NCI-H2029 treated with DMSO at 0.1 percent for 48 hours (cell line): Measurements from ENCODE around the gene PAQR7.

Experiments
- DNase-seq: peaks from one replicate; lab custom pipeline; 2025; lab: John Stamatoyannopoulos, UW

The PAQR7 gene

DNA sequence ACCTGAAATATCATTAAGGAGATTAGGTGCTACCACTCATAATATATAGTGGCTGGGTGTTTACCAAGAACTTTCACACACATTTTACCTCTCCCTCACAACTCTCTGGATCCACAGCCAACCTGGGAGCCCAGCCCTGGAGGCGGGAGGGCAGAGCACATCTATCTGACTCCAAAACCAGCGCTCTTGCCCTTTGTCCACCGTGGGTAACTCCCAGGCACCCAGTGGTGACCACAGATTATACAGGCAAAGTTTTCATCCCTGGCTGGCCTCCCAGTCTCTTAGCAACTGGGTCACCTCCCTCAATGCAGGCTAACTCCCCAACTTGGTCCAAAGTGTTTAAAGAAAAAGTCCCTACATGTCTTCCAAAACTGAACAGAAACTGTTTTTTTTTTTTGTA lies 2.4 kb downstream of the PAQR7 start:
- DNase-seq: no peak

DNA sequence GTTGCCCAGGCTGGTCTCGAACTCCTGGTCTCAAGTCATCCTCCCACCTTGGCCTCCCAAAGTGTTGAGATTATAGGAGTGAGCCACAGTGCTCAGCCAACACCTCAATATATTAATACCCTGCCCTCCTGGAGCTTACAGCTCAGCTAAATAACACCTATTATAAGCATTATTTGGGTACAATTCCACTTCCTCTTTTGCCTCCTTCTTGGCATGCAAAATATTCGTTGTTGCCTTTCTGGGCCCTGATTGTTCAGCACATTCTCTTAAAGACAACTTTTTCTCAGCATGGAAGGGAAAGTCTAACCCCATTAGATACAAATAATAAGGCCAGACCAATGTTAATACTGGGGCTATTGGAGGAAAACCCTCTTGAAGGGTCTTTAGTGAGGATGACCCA lies 2.8 kb downstream of the PAQR7 start:
- no peak for DNase-seq

DNA sequence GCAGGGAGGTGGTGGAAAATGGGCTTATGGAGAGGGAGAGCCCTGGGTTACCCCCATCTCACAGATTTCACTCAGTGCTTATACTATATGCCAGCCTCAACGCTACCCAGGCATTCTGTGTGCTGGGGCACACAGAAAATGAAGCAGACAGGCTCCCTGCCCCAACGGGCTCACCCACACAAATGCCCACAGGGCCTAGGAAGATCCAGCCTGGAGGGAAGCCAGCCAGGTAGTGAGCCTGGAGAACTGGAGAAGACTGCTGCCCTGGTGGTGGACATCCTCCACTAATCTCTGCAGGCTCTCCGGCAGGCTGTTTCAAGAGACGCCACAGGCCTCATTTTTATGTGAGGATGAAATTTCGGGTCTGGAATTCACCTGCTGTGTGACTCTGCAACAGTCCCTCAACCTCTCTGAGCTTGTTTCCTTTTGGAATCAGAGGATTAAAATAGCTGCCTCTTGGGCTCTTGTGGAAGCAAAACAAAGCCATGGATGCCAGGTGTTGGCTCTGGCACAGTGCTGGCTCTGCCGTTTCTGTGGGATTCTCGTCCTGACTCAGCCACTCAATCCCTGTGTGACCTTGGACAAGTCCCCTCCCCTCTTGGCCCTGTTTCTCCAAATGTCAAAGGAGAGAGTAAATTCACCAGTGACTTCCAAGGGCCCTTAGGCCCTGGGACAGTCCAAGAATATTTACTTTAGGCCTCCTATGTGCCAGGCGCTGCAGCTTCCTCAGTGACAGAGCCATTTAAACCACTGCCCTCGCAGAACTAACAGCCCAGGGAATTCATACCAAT lies 3.6 kb downstream of the PAQR7 start:
- DNase-seq: no peak

DNA sequence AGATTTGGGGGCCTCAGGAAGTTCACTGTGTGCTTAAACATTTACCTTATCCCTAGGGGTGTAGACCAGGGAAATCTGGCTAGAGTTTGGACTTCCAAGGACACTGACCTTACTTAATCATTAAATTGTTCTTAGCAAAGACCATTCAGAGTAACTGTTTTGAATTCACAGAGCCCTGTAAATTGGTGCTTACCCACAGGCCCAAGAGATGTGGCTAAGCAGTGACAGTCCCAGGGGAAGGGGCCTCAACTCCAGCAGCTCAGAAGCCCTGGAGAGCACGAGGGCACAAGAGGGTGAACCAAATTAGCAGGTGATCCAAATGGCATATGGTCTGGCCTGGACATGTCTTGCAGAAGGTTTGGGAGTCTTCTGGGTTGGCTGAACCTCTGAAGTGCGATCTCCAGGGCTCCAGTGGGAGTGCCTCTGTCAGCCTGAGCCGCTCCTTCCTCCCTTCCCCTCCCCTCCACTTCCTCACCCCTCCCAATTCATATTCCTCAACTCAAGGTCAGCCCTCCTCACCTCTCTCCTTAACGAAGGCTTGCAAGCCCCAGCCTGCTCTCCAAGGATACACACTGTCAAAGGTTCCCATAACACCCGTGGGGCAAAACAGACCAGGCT lies 4.3 kb downstream of the PAQR7 start:
- no peak for DNase-seq

DNA sequence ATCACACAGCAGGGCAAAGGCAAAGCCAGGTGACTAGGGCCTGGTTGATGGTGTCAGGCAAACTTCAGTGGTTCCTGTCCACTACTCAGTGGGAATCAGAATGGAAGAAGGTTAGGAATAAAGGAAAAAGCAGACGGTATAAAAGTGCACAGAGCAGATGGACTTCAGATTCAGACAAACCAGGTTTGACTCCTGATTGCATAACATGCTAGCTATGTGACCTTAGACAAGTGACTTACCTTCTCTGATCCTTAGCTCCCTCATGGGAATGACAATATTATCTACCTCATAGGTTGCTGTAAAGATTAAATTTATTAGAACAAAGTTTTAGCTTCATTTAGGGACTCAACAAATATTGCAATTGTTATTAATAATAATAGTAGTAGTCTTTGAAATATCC lies 4.9 kb downstream of the PAQR7 start:
- DNase-seq: no peak

DNA sequence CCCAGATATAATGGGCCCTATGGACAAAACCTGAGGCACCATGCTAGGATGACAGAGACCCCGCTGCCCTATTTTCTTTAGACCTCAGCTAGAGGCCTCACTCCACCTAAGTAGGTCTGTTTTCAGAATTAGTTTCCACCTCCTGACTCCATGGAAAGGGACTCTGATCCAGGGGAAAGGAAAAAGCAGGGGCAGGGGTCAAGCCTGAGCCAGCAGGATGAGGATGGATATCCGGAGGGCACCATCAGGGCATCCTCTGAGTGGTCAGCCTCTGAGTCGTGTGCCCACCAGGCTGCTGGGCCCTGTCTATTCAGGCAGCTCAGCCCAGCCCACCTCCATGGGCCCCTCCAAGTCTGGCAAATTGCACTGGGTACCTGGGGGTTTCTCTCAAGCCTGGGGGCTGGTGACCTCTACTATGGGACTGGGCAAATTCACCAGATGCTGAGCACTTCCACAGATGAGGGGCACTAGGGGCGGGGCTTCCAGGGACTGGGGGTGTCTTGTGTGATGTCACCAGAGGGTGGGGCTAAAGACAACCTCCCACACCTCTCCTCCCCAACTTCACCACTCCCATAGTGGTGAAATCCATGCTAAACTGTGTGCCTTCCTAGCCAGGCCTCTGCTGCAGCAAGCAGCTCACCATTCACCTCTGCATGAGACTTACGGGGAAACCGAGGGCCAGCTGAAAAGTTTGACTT lies 5.5 kb downstream of the PAQR7 start:
- DNase-seq: no peak

DNA sequence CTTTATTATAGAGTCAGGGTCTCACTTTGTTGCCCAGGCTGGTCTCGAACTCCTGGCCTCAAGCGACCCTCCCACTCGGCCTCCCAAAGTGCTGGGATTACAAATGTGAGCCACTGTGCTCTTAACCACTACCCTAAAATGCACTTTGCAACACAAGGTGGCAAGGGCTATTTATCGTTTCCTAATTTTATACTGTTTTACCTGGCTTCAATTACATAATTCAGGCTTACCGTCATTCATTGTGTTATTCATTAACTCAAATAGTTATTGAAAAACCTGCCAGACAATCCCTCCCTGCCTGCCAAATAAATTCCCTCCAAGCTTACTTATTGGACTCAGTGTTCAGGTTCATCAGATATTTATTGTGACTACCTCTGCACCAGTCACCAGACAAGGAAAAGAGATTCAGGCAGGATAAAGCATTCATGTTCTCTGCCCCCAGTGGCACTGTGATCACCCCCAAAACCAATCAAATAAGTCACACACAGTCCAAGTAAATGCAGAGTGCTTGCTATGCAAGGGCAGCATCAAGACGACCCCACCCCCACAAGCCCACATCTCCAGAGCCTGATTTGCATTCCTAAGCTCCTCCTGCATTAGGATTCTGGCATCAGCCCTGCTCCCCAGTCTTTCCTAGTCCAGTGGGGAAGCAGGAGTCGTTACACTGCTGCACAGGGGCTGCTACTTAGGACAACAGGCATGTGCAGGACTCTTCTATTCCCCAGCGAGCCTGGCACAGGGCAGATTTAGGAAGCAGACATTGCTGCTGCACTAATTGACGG lies 8.1 kb downstream of the PAQR7 start:
- DNase-seq: no peak

DNA sequence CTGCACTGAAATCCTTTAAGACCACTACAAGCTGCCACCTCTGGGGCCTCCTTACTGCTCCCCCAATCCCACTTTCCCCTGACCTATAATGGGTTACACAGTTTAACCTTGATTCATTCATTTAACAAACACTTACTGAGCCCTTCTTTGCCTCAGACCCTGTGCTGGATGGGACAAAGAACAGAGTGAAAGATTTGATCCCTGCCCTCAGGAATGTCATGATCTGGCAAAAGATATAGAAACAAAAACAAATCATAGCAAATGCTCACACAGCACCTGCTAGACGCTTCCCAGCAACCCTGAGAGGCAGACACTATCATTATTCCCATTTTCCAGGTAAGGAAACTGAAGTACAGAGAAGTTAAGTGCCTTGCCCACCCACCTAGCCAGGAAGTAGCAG lies 9.2 kb downstream of the PAQR7 start:
- DNase-seq: no peak

DNA sequence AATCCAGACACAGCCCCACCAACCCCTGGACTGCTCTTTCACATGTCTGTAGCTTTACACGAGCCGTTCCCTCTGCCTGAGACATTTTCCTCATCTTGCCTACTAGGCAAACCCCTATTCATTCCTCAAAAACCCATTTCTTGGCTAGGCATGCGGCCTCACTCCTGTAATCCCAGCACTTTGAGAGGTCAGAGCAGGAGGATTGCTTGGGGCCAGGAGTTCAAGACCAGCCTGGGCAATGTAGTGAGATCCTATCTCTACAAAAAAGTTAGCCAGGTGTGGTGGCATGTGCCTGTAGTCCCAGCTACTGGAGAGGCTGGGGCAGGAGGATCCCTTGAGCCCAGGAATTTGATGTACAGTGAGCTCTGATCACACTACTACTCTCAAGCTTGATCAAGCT lies 11.1 kb downstream of the PAQR7 start:
- no peak for DNase-seq

DNA sequence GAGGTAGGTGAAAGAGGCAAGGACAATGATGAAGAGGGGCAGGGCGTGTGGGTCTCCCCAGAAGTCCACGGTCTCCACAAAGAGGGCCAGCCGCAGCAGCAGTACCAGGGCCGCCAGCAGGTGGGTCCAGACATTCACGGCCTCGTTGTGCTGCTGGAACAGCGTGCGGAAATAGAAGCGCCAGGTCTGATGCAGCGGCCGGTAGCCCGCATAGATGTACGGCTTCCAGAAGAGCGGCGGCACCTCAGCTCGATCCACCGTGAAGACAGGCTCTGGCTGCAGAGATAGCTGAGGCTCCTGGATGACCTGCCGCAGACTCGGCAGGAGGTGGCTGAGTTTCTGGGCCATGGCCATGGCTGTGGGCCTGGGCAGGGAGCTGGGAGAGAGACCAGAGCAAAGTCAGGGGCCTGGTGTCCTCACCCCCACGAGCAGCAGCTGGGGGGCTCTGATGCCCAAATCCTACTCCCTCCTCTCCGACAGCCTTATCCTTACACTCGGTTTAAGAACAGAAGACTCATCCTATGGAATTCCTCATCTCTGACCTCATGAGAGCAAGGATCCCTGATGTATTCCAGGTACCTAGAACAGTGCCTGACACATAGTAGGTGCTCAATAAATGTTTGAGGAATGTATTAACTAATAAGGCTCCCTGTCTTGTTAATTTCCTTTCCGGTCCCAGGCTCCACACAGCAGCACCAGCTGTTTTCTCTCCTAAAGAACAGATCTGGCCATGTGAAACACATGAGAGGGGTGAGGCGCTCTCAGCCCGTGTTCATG lies 11.8 kb downstream of the PAQR7 start:
- no peak for DNase-seq

DNA sequence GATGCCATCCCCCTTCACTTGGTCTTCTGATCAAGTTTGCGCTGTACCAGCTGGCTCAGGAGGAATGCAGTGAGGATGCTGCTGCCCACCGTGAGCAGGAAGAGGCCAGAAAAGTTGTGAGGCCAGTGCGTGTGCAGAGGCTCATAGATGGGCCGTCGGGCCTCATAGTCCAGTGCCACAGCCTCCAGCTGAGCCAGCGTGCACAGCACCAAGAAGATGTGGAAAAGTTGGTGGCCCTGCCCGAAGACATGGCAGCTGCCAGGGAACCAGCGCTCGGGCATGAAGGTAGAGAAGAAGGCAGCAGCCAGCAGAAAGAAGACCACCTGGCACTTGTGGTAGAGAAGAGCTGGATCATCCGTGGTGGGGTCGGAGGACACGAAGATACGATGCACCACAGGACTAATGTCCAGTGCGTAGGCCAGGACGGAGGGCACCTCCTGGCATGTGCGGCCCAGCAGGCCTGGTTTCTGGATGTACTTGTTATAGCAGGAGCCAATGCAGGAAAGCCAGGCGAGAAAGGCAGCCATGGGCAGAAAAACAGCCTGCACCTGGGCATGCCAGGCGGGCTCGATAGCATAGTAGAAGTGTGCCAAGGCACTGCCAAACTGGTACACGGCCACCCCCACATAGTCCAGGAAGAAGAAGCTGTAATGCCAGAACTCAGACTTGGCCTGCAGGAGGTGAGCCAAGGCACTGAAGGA lies 12.6 kb downstream of the PAQR7 start:
- no peak for DNase-seq

DNA sequence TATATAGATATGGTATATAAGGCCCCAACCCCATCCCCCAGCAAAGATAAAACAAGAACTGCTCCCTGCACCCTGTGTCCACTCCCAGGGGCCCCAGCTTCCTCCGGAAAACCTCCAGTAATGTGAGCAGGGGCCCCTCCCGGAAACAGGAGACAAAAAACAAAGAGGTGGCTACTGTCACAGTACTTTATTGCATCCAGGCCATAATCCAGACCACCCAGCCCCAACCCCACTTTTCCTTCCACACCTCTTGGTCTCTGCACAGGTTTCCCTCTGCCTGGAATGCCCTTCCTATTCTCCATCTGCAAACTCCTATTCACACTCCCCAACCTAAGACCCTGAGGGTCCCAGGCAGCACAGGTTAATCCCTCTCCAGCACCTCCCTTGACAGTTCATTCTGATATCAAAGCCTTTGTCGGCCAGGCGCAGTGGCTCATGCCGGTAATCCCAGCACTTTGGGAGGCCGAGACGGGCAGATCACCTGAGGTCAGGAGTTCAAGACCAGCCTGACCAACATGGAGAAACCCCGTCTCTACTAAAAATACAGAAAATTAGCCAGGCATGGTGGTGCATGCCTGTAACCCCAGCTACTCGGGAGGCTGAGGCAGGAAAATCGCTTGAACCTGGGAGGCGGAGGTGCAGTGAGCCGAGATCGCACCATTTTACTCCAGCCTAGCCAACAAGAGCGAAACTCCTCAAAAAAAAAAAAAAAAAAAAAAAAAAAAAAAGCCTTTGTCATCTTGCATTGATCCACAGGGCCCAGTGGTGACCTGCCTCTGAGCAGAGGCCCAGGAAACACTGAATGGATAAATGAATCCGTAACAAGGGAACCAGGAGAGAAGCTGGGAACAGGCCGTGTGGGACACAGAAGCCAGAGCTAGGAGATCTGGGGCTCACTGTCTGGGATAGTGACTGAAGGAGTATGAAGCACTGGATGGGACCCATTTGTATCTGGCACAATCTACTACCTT lies 13.9 kb downstream of the PAQR7 start:
- no peak for DNase-seq

DNA sequence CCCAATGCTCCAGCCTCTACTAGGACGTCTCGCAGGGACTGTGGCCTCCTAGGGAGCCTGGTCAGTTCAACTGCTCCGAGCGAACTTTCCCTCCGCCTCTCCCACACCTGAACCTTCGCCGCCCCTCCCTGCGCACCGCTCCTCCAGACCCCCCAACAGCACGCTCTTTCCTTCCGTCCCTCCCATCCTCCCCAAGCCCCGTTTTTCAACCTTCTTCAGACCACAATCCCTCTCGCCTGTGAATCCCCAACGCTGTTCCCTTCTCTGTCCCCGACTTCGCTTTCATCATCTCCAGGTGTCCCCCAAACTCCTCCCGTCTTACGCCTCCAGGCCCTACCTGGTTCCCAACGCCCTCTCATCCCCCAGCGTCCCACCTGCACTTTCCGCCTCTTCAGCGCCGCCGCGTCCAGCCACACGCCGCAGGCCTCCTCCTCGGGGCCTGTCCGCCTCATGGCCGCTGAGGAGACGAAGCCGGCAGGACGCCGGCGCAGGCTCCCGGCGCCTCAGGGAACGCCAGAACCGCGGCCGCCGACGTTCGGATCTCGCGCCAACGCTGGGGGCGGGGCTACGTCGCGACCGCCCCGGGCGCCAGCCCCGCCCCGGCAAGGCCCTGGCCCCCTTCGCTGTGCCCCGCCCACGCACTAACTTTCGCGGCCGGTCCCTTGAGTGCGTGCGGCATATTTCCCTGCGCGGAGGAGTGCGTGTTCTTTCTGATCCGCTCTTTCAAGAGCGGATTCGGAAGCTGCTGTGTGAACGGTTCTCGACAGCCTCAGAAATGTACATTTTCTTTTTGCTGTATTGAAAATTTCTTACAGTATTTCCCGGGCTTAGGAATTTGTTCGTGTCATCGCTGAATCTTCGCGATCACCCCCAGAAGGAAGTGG lies 16.4 kb downstream of the PAQR7 start, which contains the start of gene AUNIP:
AUNIP (minus strand) TSS at position 552 of the 884 bp plus-strand sequence; CDS start at position 452, 100 bp downstream.
- peak; percentile 7 for DNase-seq

DNA sequence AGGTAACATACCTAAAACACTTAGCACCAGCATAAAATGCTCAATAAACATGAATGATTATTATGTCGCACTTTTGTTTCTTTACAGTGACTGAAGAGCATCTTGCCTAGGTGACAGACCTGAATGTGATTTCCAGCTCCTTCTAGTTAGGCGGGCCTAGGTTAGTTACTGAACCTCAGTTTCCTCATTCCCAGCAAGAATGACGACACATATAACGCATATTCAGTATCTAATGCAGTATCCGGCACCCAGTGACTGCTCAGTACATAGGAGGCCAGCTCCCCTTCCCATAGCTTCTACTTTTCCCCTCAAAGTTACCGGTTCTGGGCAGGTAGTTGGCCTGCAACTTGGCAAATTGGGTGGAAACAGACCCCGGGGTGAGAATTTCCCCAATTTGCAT lies 17.0 kb downstream of the PAQR7 start:
- no peak for DNase-seq

DNA sequence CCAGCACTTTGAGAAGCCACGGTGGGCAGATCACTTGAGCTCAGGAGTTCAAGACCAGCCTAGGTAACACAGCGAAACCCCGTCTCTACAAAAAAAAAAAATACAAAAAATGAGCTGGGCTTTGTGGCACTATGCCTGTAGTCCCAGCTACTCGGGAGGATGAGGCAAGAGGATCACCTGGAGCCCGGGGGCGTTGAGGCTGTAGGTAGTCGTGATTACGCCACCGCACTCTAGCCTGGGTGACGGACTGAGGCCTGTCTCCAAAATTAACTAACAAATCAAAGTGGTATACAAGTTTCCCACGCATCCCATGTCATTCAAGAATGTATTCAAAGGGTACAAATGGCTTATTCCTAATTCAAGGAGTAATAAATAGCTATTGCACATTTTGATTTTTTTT lies 18.7 kb downstream of the PAQR7 start:
- DNase-seq: no peak

DNA sequence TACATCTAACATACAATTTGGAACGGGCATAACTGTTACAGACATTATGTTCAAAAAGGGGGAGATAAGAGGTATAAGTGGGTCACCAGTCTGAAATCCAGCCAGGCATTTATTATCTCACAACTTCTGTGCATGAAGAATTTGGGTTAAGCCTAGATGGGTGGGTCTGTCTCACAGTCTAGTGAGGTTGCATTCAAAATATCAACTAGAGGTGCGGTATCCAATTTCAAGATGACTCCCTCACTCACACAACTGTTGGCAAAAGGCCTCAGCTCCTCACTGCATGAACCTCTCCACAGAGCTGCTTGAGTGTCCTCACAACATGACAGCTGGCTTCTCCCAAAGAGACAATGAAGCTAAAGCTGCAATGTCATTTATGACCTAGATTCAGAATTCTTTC lies 21.0 kb downstream of the PAQR7 start:
- DNase-seq: peak; percentile 48

DNA sequence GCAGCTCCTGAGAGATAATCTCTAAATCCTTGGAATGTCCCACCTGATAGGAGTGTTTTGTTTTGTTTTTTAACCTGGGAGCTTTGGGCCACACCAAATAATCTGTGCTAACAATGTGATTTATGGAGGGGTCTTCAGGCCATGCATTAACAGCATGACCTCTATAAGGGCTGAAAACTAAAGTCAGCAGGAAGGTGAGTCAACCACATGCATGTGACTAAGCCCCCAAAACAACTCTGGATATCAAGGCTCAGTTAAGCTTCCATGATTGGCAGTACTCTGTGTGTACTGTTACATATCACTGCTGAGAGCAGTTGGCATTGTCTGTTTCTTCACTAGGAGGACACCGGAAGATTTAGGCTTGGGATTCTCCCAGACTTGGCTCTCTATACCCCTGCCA lies 27.0 kb downstream of the PAQR7 start:
- DNase-seq: no peak

DNA sequence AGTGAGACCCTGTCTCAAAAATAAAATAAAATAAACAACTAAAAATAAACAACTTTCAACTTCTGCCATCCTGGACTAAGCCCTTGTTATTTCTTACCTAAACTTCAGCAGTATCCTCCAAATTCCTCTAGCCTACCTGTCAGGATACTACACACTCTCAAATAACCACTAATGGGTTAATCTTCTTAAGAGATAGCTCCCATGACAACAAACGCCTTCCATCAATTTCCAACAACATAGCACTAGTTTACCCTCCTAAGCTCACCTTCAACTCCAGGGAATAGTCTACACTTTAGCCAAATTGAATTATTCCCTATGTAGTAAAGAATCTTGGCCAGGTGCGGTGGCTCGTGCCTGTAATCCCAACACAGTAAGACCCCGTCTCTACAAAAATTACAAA lies 27.6 kb downstream of the PAQR7 start:
- DNase-seq: no peak

DNA sequence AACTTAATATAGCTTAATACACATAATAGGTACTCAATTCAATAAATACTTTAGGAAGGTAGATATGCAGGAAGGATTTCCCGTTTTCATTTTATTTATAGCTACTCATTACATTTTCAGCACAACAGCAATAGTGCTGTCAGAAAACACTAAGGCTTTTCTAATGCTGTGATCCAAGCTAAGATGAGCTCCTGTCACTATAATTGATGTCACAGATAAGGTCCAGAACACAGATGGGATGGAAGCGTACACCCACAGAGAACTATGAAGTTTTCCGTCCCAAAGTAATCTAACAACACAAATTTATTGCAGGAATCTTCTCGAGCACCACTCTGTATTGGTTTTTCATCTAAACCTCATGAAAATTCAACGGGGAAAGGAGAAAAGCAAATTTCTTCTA lies 29.8 kb downstream of the PAQR7 start:
- DNase-seq: no peak
